Mesendoderm (in vitro differentiated cells): Measurements from ENCODE around the gene FOXP1.

Experiments
- DNase-seq: peaks from one replicate; pipeline ENCODE4 v3.0.0; 2013
- H2AK5ac ChIP-seq: 2 replicates; pipeline ENCODE4 v1.6.1; 2013; ENCODE audit warnings: low read length, inconsistent platforms
- H2BK120ac ChIP-seq: 2 replicates; pipeline ENCODE4 v1.6.1; 2013; ENCODE audit warnings: low read depth, mild to moderate bottlenecking, low read length, moderate library complexity, mixed read lengths
- H2BK15ac ChIP-seq: replicated peaks from 2 replicates; pipeline ENCODE4 v1.6.1; 2013; ENCODE audit warnings: low read depth, mild to moderate bottlenecking, moderate library complexity
- H2BK5ac ChIP-seq: 2 replicates; pipeline ENCODE4 v1.6.1; 2013; ENCODE audit warnings: low read length, inconsistent platforms
- H3K18ac ChIP-seq: 2 replicates; pipeline ENCODE4 v1.6.1; 2013; ENCODE audit warnings: mild to moderate bottlenecking, low read length, mixed read lengths
- H3K23ac ChIP-seq: one replicate; pipeline ENCODE4 v1.6.1; 2013; ENCODE audit warnings: low read length
- H3K27ac ChIP-seq: 2 replicates; pipeline ENCODE4 v1.5.1; 2013; ENCODE audit warnings: low read depth, mild to moderate bottlenecking, inconsistent platforms, low read length, moderate library complexity
- H3K27me3 ChIP-seq: 2 replicates; pipeline ENCODE4 v1.6.1; 2013; ENCODE audit warnings: low read length, control low read depth, mild to moderate bottlenecking, inconsistent platforms; ENCODE audit not compliant: insufficient read depth, poor library complexity
- H3K36me3 ChIP-seq: 2 replicates; pipeline ENCODE4 v1.6.1; 2013; ENCODE audit warnings: low read length, inconsistent platforms; ENCODE audit not compliant: control insufficient read depth, insufficient read depth
- H3K4ac ChIP-seq: one replicate; pipeline ENCODE4 v1.6.1; 2013; ENCODE audit warnings: low read depth, mild to moderate bottlenecking, low read length, moderate library complexity
- H3K4me1 ChIP-seq: 2 replicates; pipeline ENCODE4 v1.6.1; 2013; ENCODE audit warnings: low read depth, low read length, inconsistent platforms; ENCODE audit not compliant: control insufficient read depth
- H3K4me2 ChIP-seq: 2 replicates; pipeline ENCODE4 v1.6.1; 2013; ENCODE audit warnings: low read length
- H3K4me3 ChIP-seq: 2 replicates; pipeline ENCODE4 v1.5.1; 2013; ENCODE audit warnings: mild to moderate bottlenecking, low read length
- H3K56ac ChIP-seq: one replicate; pipeline ENCODE4 v1.6.1; 2013; ENCODE audit warnings: low read length
- H3K79me1 ChIP-seq: 2 replicates; pipeline ENCODE4 v1.6.1; 2013; ENCODE audit warnings: low read length, inconsistent platforms
- H3K79me2 ChIP-seq: 2 replicates; pipeline ENCODE4 v1.6.1; 2013; ENCODE audit warnings: mild to moderate bottlenecking, low read length; ENCODE audit not compliant: control insufficient read depth, insufficient read depth
- H3K9ac ChIP-seq: 2 replicates; pipeline ENCODE4 v1.6.1; 2013; ENCODE audit warnings: low read length, inconsistent platforms
- H4K5ac ChIP-seq: one replicate; pipeline ENCODE4 v1.6.1; 2013; ENCODE audit warnings: low read length
- H4K8ac ChIP-seq: one replicate; pipeline ENCODE4 v1.6.1; 2013; ENCODE audit warnings: low read depth, mild to moderate bottlenecking, control low read depth, low read length, moderate library complexity
- WGBS: extraction: QIAGEN DNeasy Blood & Tissue Kit; methylation state at CpG from one replicate; pipeline ENCODE4 v1.1.7; 2013; ENCODE audit warnings: low lambda C conversion rate, missing lambda C conversion rate; ENCODE audit not compliant: insufficient coverage; ENCODE audit errors: extremely low coverage; 5-methylcytosine and 5-hydroxymethylcytosine counted together

The FOXP1 gene

DNA sequence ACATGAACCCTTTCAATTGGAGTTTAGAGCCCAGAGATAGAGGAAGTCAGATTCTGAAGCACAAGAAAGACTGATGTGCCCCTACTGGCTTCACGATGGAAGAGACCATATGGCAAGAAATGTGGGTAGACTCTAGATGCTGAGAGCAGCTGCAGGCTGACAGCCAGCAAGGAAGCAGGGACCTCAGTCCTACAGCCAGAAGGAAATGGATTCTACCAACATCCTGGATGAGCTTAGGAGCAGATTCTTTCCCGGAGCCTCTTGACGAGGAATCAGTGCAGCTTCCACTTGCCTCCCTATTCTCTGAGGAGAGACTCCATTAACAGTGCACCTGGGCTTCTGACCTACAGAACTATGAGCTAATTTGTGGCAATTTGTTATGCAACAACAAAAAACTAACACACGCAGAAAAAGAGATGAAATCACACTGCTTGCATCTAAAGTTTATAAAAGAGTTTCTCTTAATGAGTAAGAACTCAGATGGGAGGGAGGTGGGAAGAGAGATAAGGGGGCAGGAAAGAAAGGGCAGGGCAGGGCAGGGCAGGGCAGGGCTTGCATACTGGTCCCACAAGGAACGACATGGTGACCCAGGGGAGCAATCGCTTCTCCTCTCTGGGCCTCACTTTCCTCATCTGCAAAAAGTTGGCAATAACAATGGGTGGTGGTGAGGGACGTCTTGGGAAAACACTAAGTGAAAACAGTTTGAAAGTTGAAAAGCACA, 440.9 kb downstream of the FOXP1 start:
- Histone ChIP-seq H3K27me3 (no peaks in the 10 kb centered on the region), H2BK15ac (no peak overlapping the region), H3K4me2 (no peak overlapping the region), H4K8ac (no peak overlapping the region), H2BK120ac (no peak overlapping the region), H3K23ac (no peak overlapping the region), H3K9ac (no peak overlapping the region), H3K27ac (no peak overlapping the region), H4K5ac (no peak overlapping the region), H3K4me3 (no peak overlapping the region), H3K56ac (no peak overlapping the region), H3K4ac (no peak overlapping the region), H3K36me3 (no peaks in the 10 kb centered on the region), H3K79me1 (no peaks in the 10 kb centered on the region), H3K4me1 (peaks cover 4% of the 10 kb centered on the region), H3K18ac (no peak overlapping the region), H2AK5ac (no peak overlapping the region), H2BK5ac (no peak overlapping the region), H3K79me2 (no peaks in the 10 kb centered on the region)
- no CpG with 5 or more reads among the region's 7 CpGs for WGBS
- DNase-seq = peak; percentile 96

DNA sequence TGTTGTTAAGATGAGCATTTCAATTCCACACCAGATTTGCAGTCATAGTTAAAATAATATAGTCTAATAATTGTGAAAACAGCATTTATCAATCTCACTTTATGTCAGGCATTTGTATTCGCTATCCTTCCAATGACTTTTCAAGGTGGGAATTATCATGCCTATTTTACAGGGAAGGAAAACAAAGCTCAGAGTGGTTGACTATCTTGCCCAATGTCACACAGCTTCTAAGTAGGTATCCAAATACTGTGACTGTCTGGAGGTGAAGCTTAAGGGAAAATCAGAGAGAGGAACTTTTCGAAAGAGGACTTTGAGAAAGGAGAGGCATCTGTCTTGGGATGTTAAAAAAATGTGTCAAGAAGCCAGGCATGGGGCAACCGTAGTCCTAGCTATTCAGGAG, 443.1 kb downstream of the FOXP1 start:
- Histone ChIP-seq H3K56ac (no peak overlapping the region), H4K5ac (no peak overlapping the region), H2BK15ac (no peak overlapping the region), H3K23ac (no peak overlapping the region), H3K36me3 (no peaks in the 10 kb centered on the region), H4K8ac (peak overlapping the region; percentile 39), H3K27me3 (no peaks in the 10 kb centered on the region), H3K9ac (no peak overlapping the region), H3K4ac (no peak overlapping the region), H2BK120ac (no peak overlapping the region), H3K27ac (no peak overlapping the region), H3K4me1 (peaks cover 4% of the 10 kb centered on the region), H3K79me1 (no peaks in the 10 kb centered on the region), H3K18ac (no peak overlapping the region), H3K4me3 (no peak overlapping the region), H2BK5ac (no peak overlapping the region), H3K79me2 (no peaks in the 10 kb centered on the region), H3K4me2 (no peak overlapping the region), H2AK5ac (no peak overlapping the region)
- WGBS = no CpG with 5 or more reads among the region's 3 CpGs
- no peak for DNase-seq

DNA sequence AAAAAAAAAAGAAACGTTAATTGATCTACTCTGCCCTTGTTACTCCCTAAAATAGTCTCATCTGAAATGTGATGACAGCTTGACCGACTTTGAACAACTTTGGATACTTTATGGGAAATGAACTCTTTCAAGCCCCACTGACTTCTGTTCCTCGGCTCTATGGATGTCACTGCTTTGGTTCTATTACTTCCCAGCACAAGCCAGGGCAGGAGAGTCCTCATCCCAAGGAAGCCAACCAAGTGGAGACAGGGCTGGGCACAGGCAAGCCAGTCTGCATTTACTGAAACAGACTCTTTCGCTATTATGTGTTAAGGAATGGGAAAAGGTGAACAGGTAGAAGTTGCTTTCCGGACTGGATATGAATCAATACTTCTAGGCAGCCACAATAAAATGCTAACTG, 444.0 kb downstream of the FOXP1 start:
- Histone ChIP-seq H3K27ac (no peak overlapping the region), H3K18ac (no peak overlapping the region), H3K36me3 (no peaks in the 10 kb centered on the region), H4K5ac (no peak overlapping the region), H3K56ac (no peak overlapping the region), H3K79me1 (no peaks in the 10 kb centered on the region), H3K4me3 (no peak overlapping the region), H3K4me2 (no peak overlapping the region), H2AK5ac (no peak overlapping the region), H3K4me1 (peaks cover 4% of the 10 kb centered on the region), H3K27me3 (no peaks in the 10 kb centered on the region), H2BK15ac (no peak overlapping the region), H3K79me2 (no peaks in the 10 kb centered on the region), H2BK5ac (no peak overlapping the region), H2BK120ac (no peak overlapping the region), H3K9ac (no peak overlapping the region), H4K8ac (no peak overlapping the region), H3K23ac (no peak overlapping the region), H3K4ac (no peak overlapping the region)
- no CpG with 5 or more reads among the region's 5 CpGs for WGBS
- no peak for DNase-seq

DNA sequence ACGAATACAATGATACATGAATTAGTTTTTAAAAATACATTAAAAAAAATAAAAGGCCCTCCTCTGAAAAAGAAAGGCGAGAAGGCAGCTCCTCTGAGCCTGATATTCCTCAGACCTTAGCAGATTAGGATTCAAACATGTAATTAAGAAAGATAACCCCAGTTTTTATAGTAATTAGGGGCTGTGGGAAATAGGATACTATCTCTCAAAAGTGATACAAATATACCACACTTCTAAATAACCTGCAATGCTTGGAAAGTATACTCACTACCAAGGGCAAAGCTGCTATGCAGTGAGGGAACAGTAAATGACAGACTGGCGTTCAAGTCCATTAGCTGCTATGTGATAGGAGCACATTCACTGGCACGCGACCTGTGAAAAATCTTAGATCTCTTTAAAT, 445.1 kb downstream of the FOXP1 start:
- Histone ChIP-seq H3K23ac (no peak overlapping the region), H3K9ac (no peak overlapping the region), H3K36me3 (no peaks in the 10 kb centered on the region), H2AK5ac (no peak overlapping the region), H3K18ac (no peak overlapping the region), H3K4me2 (no peak overlapping the region), H3K27ac (no peak overlapping the region), H3K79me1 (no peaks in the 10 kb centered on the region), H2BK5ac (no peak overlapping the region), H4K5ac (no peak overlapping the region), H3K56ac (no peak overlapping the region), H3K4me1 (peaks cover 4% of the 10 kb centered on the region), H3K4ac (no peak overlapping the region), H2BK120ac (no peak overlapping the region), H3K4me3 (no peak overlapping the region), H3K79me2 (no peaks in the 10 kb centered on the region), H3K27me3 (no peaks in the 10 kb centered on the region), H4K8ac (no peak overlapping the region), H2BK15ac (no peak overlapping the region)
- WGBS = no CpG with 5 or more reads among the region's 5 CpGs
- no peak for DNase-seq

DNA sequence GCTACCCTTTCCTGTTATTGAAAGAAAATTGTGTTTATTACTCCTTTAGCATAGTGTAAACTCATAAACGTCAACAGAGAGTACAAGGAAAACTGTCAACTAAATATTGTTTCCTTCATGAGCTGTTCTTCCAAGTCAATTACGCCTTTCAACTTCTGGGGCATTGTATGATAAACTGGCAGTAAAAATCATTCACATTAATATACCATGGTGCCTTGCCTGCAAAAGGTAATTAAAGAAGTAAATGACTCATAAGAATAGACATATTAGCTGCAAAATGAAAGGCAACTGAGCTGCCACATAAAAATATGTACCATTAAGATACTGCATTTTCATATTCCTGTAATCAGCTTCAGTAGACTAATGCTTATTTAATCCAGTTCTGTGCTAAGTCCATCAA, 447.3 kb downstream of the FOXP1 start:
- no CpG with 5 or more reads among the region's 2 CpGs for WGBS
- Histone ChIP-seq H3K27me3 (no peaks in the 10 kb centered on the region), H2BK15ac (no peak overlapping the region), H3K27ac (no peak overlapping the region), H3K4me2 (no peak overlapping the region), H4K8ac (no peak overlapping the region), H3K4me3 (no peak overlapping the region), H3K79me1 (no peaks in the 10 kb centered on the region), H4K5ac (no peak overlapping the region), H3K79me2 (no peaks in the 10 kb centered on the region), H3K4ac (no peak overlapping the region), H3K23ac (no peak overlapping the region), H2BK120ac (no peak overlapping the region), H3K36me3 (no peaks in the 10 kb centered on the region), H3K9ac (no peak overlapping the region), H3K4me1 (peaks cover 2% of the 10 kb centered on the region), H3K18ac (no peak overlapping the region), H2BK5ac (no peak overlapping the region), H3K56ac (no peak overlapping the region), H2AK5ac (no peak overlapping the region)
- no peak for DNase-seq
